IPS-18c (cell line): ENCODE data around the gene SLC2A6.

Source experiments
- H3K4me3 ChIP-seq: 2 replicates; pipeline ENCODE4 v1.7.0; 2013; ENCODE audit warnings: low read depth, mild to moderate bottlenecking, low read length, moderate library complexity; ENCODE audit not compliant: insufficient read depth
- H3K9me3 ChIP-seq: one replicate; pipeline ENCODE4 v1.6.1; 2013; ENCODE audit warnings: mild to moderate bottlenecking, low read length, moderate library complexity; ENCODE audit not compliant: control insufficient read depth, insufficient read depth

SLC2A6 gene

GRCh38 chr9:133490201-133490681 is 11.3 kb upstream of the SLC2A6 start:
- Histone ChIP-seq H3K9me3 (peaks cover 2% of the 10 kb centered on the region), H3K4me3 (no peak overlapping the region)

GRCh38 chr9:133489253-133490190 is 10.6 kb upstream of the SLC2A6 start:
- H3K9me3 ChIP-seq = no peaks in the 10 kb centered on the region

GRCh38 chr9:133488686-133489252 is 9.9 kb upstream of the SLC2A6 start:
- H3K9me3 ChIP-seq = no peaks in the 10 kb centered on the region
- H3K4me3 ChIP-seq = no peak overlapping the region

More at GRCh38 chr9:133489253-133490190, 10.6 kb upstream of the SLC2A6 start:
- no peak overlapping the region for H3K4me3 ChIP-seq

- no peak overlapping the region for H3K4me3 ChIP-seq
- H3K9me3 ChIP-seq = no peaks in the 10 kb centered on the region
Measured at GRCh38 chr9:133487331-133487725, 8.4 kb upstream of the SLC2A6 start.

GRCh38 chr9:133485531-133486260 is 6.8 kb upstream of the SLC2A6 start:
- H3K4me3 ChIP-seq = no peak overlapping the region

GRCh38 chr9:133484671-133485437 is 6.0 kb upstream of the SLC2A6 start:
- no peak overlapping the region for H3K4me3 ChIP-seq
- H3K9me3 ChIP-seq = no peaks in the 10 kb centered on the region

More at GRCh38 chr9:133485531-133486260, 6.8 kb upstream of the SLC2A6 start:
- no peaks in the 10 kb centered on the region for H3K9me3 ChIP-seq

GRCh38 chr9:133483611-133484010 is 4.7 kb upstream of the SLC2A6 start:
- no peaks in the 10 kb centered on the region for H3K9me3 ChIP-seq
- no peak overlapping the region for H3K4me3 ChIP-seq

- Histone ChIP-seq H3K9me3 (no peaks in the 10 kb centered on the region), H3K4me3 (peak overlapping the region; percentile 73)
Measured at GRCh38 chr9:133477992-133478850, 678 bp downstream of the SLC2A6 start.

GRCh38 chr9:133477461-133477860 is 1.4 kb downstream of the SLC2A6 start:
- H3K9me3 ChIP-seq = no peaks in the 10 kb centered on the region

GRCh38 chr9:133476941-133477340 is 2.0 kb downstream of the SLC2A6 start:
- no peaks in the 10 kb centered on the region for H3K9me3 ChIP-seq
- H3K4me3 ChIP-seq = no peak overlapping the region

More at GRCh38 chr9:133477461-133477860, 1.4 kb downstream of the SLC2A6 start:
- no peak overlapping the region for H3K4me3 ChIP-seq

- Histone ChIP-seq H3K4me3 (no peak overlapping the region), H3K9me3 (no peaks in the 10 kb centered on the region)
Measured at GRCh38 chr9:133476036-133476931, 2.6 kb downstream of the SLC2A6 start.

- no peak overlapping the region for H3K4me3 ChIP-seq
- no peaks in the 10 kb centered on the region for H3K9me3 ChIP-seq
Measured at GRCh38 chr9:133475292-133476012, 3.4 kb downstream of the SLC2A6 start.

GRCh38 chr9:133474853-133475252 is 4.0 kb downstream of the SLC2A6 start:
- H3K9me3 ChIP-seq = no peaks in the 10 kb centered on the region
- H3K4me3 ChIP-seq = no peak overlapping the region

GRCh38 chr9:133474215-133474614 is 4.7 kb downstream of the SLC2A6 start:
- no peak overlapping the region for H3K4me3 ChIP-seq
- no peaks in the 10 kb centered on the region for H3K9me3 ChIP-seq

GRCh38 chr9:133473743-133474142 is 5.2 kb downstream of the SLC2A6 start:
- Histone ChIP-seq H3K9me3 (no peaks in the 10 kb centered on the region), H3K4me3 (no peak overlapping the region)
